HUDEP-2 (cell line): ENCODE measurements around the gene RPUSD1.
"Not testable (repeated sequence)": the region's sequence is repeated elsewhere in the genome, so short reads cannot be mapped to it uniquely, and the experiment has no call there.

Experiments
- DNase-seq, 76 experiments: peaks; one replicate each; lab custom pipeline; 2025; ENCODE audit not compliant: unreplicated experiment in 76 of 76; lab: John Stamatoyannopoulos, UW

Gene RPUSD1

GRCh38 chr16:787978-788398 lies at the start of gene RPUSD1:
TSS of gene RPUSD1 (minus strand) at chr16:788381. CDS start at chr16:787737, 644 bp downstream.
- DNase-seq: no peak

GRCh38 chr16:836822-837221 lies 48.6 kb upstream of the RPUSD1 start:
- not testable (repeated sequence) for DNase-seq

GRCh38 chr16:836221-836620 lies 48.0 kb upstream of the RPUSD1 start:
- no peak for DNase-seq

- DNase-seq: no peak
Measured at GRCh38 chr16:835373-835772, 47.2 kb upstream of the RPUSD1 start.

GRCh38 chr16:833411-833810 lies 45.2 kb upstream of the RPUSD1 start:
- no peak for DNase-seq

- no peak for DNase-seq
Measured at GRCh38 chr16:832652-833336, 44.6 kb upstream of the RPUSD1 start.

GRCh38 chr16:831571-832413 lies 43.6 kb upstream of the RPUSD1 start:
- no peak for DNase-seq

- no peak for DNase-seq
Measured at GRCh38 chr16:830871-831570, 42.8 kb upstream of the RPUSD1 start.

GRCh38 chr16:830107-830870 lies 42.1 kb upstream of the RPUSD1 start:
- DNase-seq: no peak

GRCh38 chr16:828891-829290 lies 40.7 kb upstream of the RPUSD1 start:
- DNase-seq: no peak

GRCh38 chr16:827513-827912 lies 39.3 kb upstream of the RPUSD1 start:
- no peak for DNase-seq

GRCh38 chr16:825341-826061 lies 37.3 kb upstream of the RPUSD1 start:
- DNase-seq: no peak

GRCh38 chr16:824601-825000 lies 36.4 kb upstream of the RPUSD1 start:
- DNase-seq: no peak

- no peak for DNase-seq
Measured at GRCh38 chr16:824194-824593, 36.0 kb upstream of the RPUSD1 start.

- DNase-seq: no peak
Measured at GRCh38 chr16:822909-823297, 34.7 kb upstream of the RPUSD1 start.

- DNase-seq: no peak
Measured at GRCh38 chr16:822174-822908, 34.2 kb upstream of the RPUSD1 start.

GRCh38 chr16:821751-822150 lies 33.6 kb upstream of the RPUSD1 start:
- no peak for DNase-seq

GRCh38 chr16:820748-821147 lies 32.6 kb upstream of the RPUSD1 start:
- no peak for DNase-seq

GRCh38 chr16:820044-820408 lies 31.8 kb upstream of the RPUSD1 start:
- DNase-seq: not testable (repeated sequence)
